Hematopoietic multipotent progenitor cell treated with erythropoietin and hydrocortisone succinate and interleukin-3 and kit ligand, for 6 days (in vitro differentiated cells): ENCODE measurements around the gene CCL21.

Source experiments
- DNase-seq: peaks from one replicate; pipeline ENCODE4 v3.0.0-alpha.2; 2015

The CCL21 gene

DNA sequence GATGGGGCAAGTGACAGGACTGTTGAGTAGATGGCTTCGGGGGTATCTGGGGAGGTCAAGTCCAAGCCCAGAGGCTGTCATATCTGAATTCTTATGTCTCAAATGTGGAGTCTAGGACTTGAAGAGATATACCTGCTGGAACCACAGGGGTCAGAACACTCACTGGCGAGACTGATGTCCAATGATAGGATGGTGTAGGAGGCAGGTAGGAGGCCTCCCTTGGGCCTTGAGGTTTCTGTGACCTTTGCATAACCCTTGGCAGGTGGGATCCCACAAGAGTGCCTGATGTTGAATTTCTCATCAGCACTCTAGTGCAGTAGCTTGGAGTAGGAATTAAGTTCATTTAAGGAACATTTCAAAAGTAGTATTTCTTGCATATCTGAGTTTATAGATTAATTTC, 2.8 kb downstream of the CCL21 start:
- DNase-seq, result no peak

DNA sequence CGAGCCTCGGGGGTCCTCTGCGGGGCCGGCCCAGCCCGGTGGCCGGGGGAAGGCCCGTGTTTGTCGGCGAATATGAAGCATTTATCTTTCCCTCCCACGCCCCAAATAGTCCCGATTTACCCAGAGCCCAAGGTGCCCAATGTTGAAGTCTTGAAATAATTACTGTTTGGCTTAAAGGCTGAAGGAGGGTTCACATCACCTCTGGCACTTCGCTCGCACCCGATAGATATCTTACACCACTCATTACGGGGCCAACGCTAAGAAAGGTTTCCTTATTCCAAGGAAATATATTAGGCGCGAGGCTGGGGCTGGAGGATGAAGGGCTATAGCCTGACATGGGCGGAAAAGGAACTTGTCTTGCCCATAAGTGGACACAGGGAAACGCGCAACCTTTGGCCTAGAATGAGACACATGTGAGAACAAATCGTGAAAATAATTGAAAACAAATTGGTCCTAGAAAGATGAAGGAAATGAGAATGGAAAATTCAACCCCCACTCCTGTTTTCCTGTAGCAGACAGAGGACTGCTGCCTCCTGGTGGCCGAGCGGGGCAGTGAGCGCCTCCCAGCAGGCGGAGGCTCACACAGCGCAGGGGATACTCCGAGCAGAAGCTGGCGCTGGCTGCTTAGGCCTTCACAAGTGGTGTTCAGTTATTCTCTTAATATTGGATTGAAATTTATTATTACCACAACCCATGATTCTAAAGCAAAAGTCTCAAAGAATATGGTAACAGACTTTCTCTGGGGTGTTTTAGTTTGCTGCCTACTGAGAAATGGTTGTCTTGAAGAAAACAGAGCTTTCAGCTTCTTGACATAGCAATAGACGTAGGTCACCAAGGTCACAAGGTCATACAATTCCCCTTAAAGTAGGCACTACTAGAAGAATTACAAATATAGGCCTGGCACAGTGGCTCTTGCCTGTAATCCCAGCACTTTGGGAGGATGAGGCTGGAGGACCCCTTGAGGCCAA, 7.9 kb downstream of the CCL21 start:
- peak; percentile 87 for DNase-seq

DNA sequence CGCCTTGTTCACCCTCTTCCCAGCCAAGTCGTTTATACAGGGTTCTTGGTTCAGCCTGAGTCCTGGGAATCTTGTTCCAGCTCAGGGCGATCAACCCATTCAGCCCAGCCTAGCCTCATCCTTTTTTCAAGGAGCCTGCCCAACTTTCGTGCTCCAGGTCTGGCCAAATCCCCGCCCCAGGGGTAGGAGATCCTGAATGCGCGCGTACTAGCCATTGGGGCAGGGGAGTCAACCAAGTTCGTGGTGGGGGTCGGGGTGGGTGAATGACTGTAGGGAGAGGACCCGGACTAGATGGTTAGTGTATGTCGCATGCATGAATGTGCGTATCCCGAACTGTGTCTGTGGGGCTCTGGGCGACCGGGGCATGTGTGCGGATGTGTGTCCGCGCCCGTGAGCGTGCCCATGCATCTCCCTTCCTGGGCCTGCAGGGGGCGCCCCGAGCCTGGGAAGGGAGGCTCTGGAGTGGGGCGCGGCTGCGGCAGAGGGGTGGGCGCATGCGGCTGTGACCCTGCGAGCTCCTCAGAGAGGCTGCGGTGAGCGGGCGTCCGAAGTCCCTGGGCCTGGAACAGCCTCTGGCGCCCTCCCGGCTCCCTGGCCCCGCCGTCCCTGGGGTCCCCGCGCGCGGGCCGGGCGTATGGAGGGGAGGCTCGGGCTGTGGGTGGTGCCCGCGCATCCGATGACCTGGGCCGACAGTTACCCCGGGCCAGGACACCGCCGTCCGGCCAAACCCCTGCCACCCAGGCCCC, 8.7 kb downstream of the CCL21 start:
- peak; percentile 76 for DNase-seq

GRCh38 chr9:34694811-34695210, 15.1 kb downstream of the CCL21 start:
- DNase-seq, result no peak

- DNase-seq, result no peak
Measured at GRCh38 chr9:34693560-34693959, 16.4 kb downstream of the CCL21 start.

DNA sequence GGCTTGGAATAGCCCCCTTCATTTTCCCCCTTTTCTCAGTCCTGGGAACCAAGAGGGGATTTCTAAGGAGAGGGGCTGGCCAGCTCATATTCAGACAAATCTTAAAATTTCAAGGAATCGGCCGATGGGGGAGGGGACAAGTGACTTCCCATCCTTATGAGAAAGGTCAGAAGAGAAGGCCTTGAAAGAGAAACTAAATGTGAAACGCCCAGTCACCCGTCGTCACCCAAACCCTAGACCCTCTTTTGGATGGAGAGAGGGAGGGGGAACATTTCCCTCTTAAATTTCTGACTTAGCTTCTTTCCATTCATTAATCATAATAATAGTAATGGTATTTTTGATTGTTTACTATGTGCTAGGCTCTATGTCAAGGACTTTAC, 18.0 kb downstream of the CCL21 start:
- no peak for DNase-seq

GRCh38 chr9:34690983-34691935, 18.7 kb downstream of the CCL21 start, which contains the start of gene CCL19:
Gene CCL19, minus strand, starts transcription at chr9:34691276. Its CDS starts 137 bp downstream, at chr9:34691139.
- peak; percentile 20 for DNase-seq

- DNase-seq, result no peak
Measured at GRCh38 chr9:34689512-34689911, 20.4 kb downstream of the CCL21 start.

GRCh38 chr9:34689116-34689470, 20.8 kb downstream of the CCL21 start:
- DNase-seq, result no peak

GRCh38 chr9:34688329-34689115, 21.4 kb downstream of the CCL21 start:
- DNase-seq, result no peak

- no peak for DNase-seq
Measured at GRCh38 chr9:34687276-34688030, 22.5 kb downstream of the CCL21 start.

DNA sequence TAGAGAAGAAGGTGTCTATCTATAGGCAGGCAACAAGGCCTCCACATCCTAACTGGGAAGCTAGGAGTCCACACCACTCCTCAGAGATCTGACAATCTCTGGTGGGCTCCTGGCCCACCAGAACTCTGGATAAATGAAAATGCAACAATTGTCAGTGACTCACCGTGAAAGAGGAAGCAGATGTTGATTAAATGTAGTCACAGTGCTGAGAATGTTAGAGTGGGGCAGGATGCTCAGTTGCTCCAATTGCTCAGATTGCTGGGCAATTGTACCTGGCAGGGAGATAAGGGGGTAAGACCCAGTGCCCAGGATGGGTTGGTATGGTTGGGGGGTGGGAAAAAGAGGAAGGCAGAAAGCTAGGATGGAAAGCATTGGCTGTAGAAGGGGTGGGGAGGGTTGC, 23.2 kb downstream of the CCL21 start:
- DNase-seq, result no peak

DNA sequence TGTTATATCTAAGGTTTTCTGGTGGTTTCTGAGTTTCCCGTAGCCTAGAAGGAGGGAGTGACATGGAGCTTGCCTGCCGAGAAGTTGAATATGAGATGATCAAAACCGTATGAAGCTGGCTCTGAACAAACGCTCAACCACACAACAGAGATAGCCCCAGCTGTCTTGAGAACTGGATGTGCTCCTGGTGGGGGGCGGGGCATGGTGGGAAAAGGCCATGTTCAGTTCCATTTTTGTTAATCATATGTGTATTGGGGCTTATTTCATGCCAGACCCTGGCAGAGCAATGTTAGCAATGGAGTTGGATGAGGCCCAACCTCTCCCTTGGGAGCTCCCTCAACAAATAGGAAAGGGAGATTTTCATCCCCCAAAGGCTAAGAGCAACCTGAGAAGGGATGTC, 23.7 kb downstream of the CCL21 start:
- DNase-seq, result no peak

DNA sequence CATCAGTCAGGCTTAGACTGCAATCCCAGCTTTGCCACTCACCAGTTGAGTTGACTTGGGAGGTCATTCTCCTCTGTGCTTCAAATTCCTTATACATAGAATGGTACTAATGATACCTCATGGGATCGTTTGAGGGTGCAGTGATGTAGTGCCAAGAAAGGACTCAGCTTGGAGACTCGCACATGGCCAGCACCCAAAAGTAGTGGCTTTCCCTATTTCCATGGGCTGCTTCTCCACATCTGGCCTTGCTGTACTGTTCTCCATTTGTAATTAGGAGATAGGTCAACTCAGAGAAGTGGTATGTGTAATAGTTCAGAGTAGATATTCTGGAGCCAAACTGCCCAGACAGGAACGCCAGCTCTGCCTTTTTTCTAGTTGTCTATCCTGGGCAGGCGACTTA, 24.3 kb downstream of the CCL21 start:
- no peak for DNase-seq

DNA sequence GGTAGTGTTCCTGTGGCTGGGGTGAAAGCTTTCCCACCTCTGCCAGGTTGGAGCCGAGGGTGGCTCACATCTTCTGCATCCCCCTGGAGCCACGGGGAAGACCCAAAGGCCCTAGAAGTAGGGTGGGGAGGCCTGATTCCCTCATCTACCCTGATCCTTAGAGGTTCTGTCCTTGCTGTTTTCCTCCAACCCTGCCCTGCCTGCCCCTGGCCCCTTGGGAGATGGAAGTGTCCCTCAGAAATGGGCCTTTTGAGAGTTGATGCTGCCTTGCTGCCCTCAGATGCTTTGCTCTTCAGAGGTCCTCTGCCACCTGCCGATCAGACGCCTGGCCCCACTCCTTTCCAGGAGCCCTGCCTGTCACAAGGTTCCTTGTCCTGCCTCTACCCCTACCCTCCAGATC, 25.1 kb downstream of the CCL21 start:
- DNase-seq, result no peak

DNA sequence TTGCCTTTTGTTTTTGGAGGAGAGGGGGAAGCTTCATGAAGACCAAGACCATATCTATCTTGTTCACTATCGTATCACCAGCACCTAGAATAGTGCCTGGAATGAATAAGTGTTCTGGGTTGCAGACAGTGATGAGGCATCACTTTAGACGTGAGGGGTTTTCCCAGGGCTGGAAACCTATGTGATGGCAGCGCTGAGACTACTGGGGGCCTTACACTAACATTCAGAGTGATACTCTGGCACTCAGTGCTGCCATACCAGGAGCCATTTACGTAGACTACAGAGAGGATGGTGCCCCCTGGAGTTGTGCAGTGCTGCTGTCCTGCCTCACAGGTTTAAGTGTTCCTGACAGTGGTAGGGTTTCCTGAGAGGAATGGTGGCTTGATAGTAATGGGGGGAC, 25.8 kb downstream of the CCL21 start:
- DNase-seq, result no peak

DNA sequence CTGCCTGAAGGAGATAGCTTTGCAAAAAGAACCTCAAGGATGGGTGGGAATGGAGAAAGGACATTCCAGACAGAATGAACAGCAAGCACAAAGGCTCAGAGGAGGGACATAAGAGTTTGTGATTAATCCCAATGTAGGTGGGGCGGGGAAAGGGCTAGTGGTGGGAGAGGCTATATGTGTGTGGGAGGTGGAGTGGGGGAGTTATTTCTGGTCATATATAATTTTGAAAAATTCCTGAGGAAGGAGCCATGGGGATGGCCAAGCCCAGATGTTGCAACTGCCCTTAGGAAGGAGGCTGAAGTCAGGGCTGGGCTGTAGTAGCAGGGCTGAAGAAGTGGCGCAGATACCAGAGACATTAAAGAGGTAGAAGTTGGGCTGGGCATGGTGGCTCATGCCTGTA, 34.1 kb downstream of the CCL21 start:
- DNase-seq, result no peak

GRCh38 chr9:34675048-34675714, 34.8 kb downstream of the CCL21 start:
- DNase-seq, result peak; percentile 93

GRCh38 chr9:34674440-34674839, 35.5 kb downstream of the CCL21 start:
- DNase-seq, result no peak

- DNase-seq, result no peak
Measured at GRCh38 chr9:34671307-34671706, 38.6 kb downstream of the CCL21 start.
